Body of pancreas (tissue), 4 donors: ENCODE results near the gene IGF1R.

Experiments
- POLR2A ChIP-seq, 3 donors: fragments of 450-650 bp; IDR thresholded peaks; one replicate each; pipeline ENCODE4 v1.6.1; 2016; ENCODE audit warnings: antibody characterized with exemption in 3 of 3, mild to moderate bottlenecking in 2 of 3
- TF ChIP-seq, protein P1 (sequence below), 7 experiments: fragments of 450-650 bp in 4 of 7; fragments of 200-600 bp in 3 of 7; sonication (generic) in 3 of 7; IDR thresholded peaks; one replicate each; pipeline ENCODE4 v1.5.1; 2016 to 2019; ENCODE audit warnings: antibody characterized with exemption in 7 of 7

- TF ChIP-seq, protein P1, sequence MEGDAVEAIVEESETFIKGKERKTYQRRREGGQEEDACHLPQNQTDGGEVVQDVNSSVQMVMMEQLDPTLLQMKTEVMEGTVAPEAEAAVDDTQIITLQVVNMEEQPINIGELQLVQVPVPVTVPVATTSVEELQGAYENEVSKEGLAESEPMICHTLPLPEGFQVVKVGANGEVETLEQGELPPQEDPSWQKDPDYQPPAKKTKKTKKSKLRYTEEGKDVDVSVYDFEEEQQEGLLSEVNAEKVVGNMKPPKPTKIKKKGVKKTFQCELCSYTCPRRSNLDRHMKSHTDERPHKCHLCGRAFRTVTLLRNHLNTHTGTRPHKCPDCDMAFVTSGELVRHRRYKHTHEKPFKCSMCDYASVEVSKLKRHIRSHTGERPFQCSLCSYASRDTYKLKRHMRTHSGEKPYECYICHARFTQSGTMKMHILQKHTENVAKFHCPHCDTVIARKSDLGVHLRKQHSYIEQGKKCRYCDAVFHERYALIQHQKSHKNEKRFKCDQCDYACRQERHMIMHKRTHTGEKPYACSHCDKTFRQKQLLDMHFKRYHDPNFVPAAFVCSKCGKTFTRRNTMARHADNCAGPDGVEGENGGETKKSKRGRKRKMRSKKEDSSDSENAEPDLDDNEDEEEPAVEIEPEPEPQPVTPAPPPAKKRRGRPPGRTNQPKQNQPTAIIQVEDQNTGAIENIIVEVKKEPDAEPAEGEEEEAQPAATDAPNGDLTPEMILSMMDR (IDR thresholded peaks at IDR 0.05) = no peak
- TF ChIP-seq POLR2A (IDR thresholded peaks at IDR 0.05) = no peak
Measured at GRCh38 chr15:98723195-98723594, 74.9 kb downstream of the IGF1R start.
